Measurements from ENCODE around the gene GRM8.

GRCh38 chr7:126783613-126784012 is 469.1 kb downstream of the GRM8 start:
- TF ChIP-seq FOXA1 (IDR thresholded peaks at IDR 0.05) (no peak), ARNT (IDR thresholded peaks at IDR 0.05) (no peak), ZNF384 (IDR thresholded peaks at IDR 0.05) (no peak), ELF4 (IDR thresholded peaks at IDR 0.05) (no peak), FOXM1 (IDR thresholded peaks at IDR 0.05; ENCODE audit: borderline replicate concordance) (no peak), CTBP1 (IDR thresholded peaks at IDR 0.05; ENCODE audit: borderline replicate concordance) (no peak), HDGF (IDR thresholded peaks at IDR 0.05; ENCODE audit: borderline replicate concordance) (no peak), TARDBP (IDR thresholded peaks at IDR 0.05) (no peak), SP1 (IDR thresholded peaks at IDR 0.05) (no peak), NFRKB (IDR thresholded peaks at IDR 0.05) (no peak), BHLHE40 (IDR thresholded peaks at IDR 0.05; ENCODE audit: borderline replicate concordance) (no peak), LEF1 (IDR thresholded peaks at IDR 0.05; ENCODE audit: borderline replicate concordance) (no peak), SUZ12 (IDR thresholded peaks at IDR 0.05) (no peak)
- TF ChIP-seq, protein P1, sequence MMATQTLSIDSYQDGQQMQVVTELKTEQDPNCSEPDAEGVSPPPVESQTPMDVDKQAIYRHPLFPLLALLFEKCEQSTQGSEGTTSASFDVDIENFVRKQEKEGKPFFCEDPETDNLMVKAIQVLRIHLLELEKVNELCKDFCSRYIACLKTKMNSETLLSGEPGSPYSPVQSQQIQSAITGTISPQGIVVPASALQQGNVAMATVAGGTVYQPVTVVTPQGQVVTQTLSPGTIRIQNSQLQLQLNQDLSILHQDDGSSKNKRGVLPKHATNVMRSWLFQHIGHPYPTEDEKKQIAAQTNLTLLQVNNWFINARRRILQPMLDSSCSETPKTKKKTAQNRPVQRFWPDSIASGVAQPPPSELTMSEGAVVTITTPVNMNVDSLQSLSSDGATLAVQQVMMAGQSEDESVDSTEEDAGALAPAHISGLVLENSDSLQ (IDR thresholded peaks at IDR 0.05) = no peak

All from HEK293T (cell line).